Measurements from ENCODE around the gene LPGAT1.

LPGAT1 gene

DNA sequence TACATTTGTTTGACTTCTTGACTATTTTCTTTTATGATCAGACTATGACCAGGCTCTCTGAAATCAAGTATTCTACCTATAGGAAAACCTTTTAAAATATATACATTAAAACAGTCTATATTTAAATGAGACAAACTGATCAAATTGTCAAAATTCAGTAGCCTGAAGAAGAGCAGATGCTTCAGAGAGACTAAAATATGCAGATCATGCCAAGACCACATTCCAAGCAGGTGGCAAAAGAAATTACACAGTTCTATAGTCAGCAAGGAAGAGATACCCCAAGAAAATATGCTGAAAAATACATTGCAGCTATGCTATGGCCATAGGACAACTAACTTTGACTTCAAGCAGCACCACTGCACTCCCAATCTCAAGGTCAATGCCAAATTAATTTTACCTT, 3.5 kb downstream of the LPGAT1 start:
- no peak for DNase-seq

DNA sequence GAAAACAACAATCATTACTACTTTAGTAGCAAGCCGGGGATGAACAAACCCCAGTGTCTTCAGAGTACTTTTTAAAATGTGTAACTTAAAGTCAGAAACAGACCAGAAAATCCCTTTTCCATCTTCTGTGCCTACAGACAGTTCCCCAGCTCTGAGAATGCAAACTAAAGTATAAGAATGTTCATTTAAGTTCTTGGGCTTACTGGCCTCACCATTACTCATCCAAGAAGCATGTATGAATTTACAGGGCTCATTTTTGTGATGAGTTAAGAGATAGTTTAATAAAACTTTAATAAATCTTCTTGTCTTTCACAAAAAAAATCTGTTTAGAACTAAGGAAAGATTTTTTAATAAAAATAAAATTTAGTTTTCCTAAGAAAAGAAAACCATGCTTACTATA, 4.6 kb downstream of the LPGAT1 start:
- DNase-seq = no peak

GRCh38 chr1:211822677-211823407, 7.7 kb downstream of the LPGAT1 start:
- DNase-seq = no peak

GRCh38 chr1:211816586-211816985, 14.0 kb downstream of the LPGAT1 start:
- no peak for DNase-seq

DNA sequence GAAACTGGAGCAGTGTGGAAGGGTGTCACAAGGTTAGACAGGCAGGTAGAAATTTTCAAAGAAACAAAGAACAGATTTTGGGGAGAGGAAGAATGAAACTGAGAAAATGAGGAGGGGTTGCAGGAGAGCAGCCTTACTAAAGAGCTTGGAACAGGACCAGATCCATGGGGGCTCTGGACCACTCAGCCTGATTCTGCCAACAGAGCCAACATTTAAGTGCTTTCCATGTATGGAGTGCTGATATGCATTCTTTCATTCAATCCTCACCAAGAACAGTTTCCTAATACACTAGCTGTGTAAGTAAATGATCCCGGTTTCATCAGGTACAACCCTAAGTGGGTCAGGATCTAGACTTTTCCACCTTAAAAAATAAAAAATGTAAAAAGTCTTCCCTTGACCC, 16.2 kb downstream of the LPGAT1 start:
- no peak for DNase-seq

DNA sequence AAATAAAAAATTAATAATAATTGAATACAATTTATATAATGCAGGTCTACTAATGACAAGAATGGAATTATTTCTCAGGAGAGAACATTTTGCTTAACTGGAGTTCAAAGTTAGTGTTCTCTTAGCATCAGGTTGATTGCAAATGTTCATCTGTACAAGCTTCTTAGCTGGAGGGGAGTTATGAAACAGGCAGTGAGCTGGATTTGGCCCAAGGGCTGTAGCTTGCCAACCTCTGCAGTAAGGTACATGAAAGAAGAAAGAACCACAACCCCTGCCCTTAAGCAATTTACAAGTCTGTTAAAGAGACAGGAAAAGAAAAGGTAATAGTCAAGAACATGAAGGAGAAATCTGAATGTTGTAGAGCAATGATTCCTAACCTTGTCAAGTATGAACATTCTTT, 17.0 kb downstream of the LPGAT1 start:
- no peak for DNase-seq

- no peak for DNase-seq
Observed at GRCh38 chr1:211812584-211812983, 18.0 kb downstream of the LPGAT1 start.

GRCh38 chr1:211811848-211812247, 18.7 kb downstream of the LPGAT1 start:
- no peak for DNase-seq

GRCh38 chr1:211811126-211811525, 19.4 kb downstream of the LPGAT1 start:
- DNase-seq = no peak

GRCh38 chr1:211808475-211808874, 22.1 kb downstream of the LPGAT1 start:
- no peak for DNase-seq

DNA sequence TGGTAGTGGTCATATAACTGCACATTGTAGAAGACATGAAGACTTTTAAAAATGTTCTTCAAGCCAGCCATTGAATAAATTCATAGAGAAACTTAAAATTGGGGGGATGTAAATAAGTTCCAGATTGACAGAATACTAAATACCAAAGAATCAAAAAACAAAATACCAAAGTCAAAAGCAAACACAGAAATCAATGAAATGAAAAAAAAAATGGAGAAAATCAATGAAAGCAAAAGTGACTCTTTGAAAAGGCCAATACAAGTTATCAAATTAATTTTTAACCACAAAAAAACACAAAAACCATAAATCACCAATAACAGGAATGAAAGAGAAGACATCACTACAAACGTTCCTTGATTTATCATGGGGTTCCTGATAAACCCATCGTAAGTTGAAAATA, 25.6 kb downstream of the LPGAT1 start:
- no peak for DNase-seq

GRCh38 chr1:211800925-211801607, 29.5 kb downstream of the LPGAT1 start:
- no peak for DNase-seq

GRCh38 chr1:211797994-211798393, 32.6 kb downstream of the LPGAT1 start:
- no peak for DNase-seq

- no peak for DNase-seq
Observed at GRCh38 chr1:211791979-211792378, 38.6 kb downstream of the LPGAT1 start.

DNA sequence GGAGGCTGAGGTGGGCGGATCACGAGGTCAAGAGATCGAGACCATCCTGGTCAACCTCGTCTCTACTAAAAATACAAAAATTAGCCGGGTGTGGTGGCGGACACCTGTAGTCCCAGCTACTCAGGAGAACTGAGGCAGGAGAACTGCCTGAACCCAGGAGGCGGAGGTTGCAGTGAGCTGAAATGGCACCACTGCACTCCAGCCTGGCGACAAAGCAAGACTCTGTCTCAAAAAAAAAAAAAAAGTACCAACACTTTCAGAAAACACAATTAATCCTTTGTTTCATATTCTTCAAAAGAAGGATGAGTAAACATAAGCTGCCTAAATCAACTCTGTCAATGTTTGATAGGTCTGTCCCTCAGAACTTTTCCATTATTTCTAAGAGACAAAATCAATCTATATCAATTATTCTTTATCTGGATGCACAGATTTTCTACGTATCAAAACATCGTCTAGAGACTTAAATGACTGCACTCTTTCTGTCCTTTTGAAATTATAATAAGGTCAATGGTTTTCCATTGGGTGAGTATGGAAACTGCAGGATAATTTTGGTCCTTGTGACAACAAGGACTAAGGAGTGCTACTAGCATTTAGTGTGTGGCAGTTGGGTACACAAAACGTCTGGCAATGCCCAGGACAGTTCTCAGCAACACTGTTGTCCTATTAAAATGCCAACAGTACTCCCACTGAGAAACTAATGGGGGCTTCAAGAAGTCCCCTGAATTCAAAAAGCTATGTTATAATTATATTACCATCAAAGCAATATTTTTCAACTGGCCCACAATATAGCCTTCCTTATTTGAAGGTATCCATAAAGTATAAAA, 40.7 kb downstream of the LPGAT1 start:
- DNase-seq = no peak

DNA sequence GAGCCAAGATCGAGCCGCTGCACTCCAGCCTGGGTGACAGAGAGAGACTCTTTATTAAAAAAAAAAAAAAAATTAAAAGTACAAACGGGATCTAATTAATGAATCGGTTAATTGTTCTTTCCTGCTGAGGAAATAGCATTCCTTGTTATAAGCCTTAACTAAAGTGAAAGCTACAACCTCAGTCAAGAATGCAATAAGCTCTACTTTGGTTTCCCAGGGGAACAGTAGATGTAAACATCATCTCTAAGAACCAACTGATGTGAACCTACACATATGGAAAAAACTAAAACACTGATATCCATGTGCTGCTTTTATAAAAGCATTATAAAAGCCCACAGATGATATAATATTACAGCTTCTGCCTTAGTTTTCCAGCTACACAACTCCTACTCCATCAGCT, 41.9 kb downstream of the LPGAT1 start:
- no peak for DNase-seq

GRCh38 chr1:211783897-211784296, 46.7 kb downstream of the LPGAT1 start:
- DNase-seq = no peak

- no peak for DNase-seq
Observed at GRCh38 chr1:211783266-211783665, 47.3 kb downstream of the LPGAT1 start.

- no peak for DNase-seq
Observed at GRCh38 chr1:211781260-211781659, 49.3 kb downstream of the LPGAT1 start.

GRCh38 chr1:211775170-211775569, 55.4 kb downstream of the LPGAT1 start:
- DNase-seq = no peak

DNA sequence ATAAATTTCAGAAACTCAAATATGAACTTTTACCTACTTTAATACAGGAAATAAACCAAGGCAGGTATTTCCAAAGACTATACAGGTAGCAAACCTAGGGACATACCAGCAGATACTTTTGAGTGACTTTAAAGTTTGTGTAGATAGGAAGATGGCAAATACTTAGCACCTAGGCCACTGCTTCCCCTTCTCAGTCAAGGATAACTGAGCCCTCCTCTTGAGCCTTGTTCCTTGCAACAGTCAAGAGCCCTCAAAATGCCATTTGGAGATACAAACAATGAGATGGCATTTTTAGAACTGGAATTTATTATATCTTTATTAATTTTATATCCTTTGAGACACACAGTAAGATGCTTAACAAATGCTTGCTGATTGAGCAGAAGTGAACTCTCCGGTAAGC, 65.9 kb downstream of the LPGAT1 start:
- DNase-seq = no peak

DNA sequence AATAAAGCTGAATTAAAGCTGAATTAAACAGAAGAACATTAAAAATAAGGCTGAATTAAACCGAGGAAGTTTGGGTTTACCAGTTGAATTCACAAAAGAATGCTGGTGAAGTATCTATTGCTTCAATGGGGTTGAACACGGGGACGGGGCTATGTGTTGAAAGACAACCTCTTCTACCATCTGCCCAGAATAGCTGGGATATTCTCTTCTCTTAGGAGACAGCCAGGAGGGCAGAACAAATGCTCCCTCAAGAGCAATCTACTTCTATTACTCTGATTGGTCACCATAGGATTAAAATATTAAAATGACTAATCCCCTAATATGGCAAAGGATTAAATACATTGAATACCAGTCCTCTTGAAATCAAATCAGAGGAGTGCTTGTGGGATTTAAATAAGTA, 68.4 kb downstream of the LPGAT1 start:
- no peak for DNase-seq

DNA sequence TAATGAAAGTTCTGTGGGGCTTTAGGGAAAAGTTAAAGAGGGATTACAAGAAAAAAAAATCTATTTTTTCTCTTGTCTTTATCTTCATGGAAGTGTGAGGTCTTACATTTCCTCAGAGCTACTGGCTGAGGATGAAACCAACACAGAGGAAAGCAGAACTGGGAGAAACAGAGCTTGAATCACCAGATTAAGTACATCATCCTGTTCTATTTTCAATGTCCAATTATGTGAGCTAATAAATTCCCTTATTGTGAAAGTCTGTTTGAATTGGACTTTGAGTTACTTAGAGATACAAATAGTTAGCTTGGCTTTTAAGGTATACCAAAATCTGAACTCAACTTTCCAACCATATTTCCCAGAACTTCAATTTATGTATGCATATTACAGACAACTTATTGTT, 69.2 kb downstream of the LPGAT1 start:
- no peak for DNase-seq

DNA sequence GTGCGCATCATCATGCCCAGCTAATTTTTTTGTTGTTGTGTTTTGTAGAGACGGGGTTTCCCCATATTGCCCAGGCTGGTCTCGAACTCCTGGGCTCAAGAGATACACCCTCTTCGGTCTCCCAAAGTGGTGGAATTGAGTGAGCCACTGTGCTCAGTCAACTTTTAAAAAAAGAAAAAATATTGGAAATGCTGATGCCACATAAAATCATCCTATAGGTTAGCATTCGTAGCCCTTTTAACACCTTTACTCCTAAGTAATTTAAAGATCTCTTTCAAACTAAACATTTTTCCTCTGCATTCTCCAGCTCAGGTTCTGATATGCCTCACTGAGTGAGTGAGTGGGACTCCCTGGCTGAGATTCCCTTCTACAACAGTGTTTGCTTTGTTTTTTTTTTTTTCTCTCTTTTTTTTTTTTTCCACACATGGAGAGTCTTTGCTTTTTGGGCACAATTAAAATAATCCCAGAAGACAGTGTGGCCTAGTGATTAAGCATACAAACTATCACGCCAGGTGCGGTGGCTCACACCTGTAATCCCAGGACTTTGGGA, 74.0 kb downstream of the LPGAT1 start:
- DNase-seq = no peak
